Fibroblast of lung (primary cell): ENCODE data around the gene VWA2.
A peak's percentile ranks its signal among the peaks of the same experiment; 100 is the strongest.

Source experiments
- CTCF ChIP-seq, 2 donors: IDR thresholded peaks in 1 of 2; conservative IDR thresholded peaks in 1 of 2; 1 replicate in 1 of 2; 2 replicates in 1 of 2; pipeline ENCODE4 v1.5.1; 2011 to 2012; ENCODE audit warnings: low read length in 2 of 2, control low read depth in 1 of 2, inconsistent platforms in 1 of 2, low read depth in 1 of 2, mild to moderate bottlenecking in 1 of 2
- EZH2 ChIP-seq: IDR thresholded peaks from 2 replicates; pipeline ENCODE4 v1.5.1; 2012; ENCODE audit warnings: low read length, control low read depth, mild to moderate bottlenecking; ENCODE audit errors: missing control alignments

GRCh38 chr10:114304571-114305421, 65.7 kb downstream of the VWA2 start:
- TF ChIP-seq EZH2 (no peak), CTCF (conservative IDR thresholded peaks at IDR 0.05 in 1 of 2, IDR thresholded peaks at IDR 0.05 in 1 of 2; ENCODE audit: low read depth in 1 of 2, low read length in 2 of 2) (peak; percentile 53 to 62)
